Parathyroid adenoma (tissue), 2 donors: ENCODE data around the gene FRMPD1.
"Not testable (repeated sequence)": the region's sequence is repeated elsewhere in the genome, so short reads cannot be mapped to it uniquely, and the experiment has no call there.

Source experiments
- H2AFZ ChIP-seq: fragments of 300-600 bp; sonication (generic); one replicate; pipeline ENCODE4 v1.7.0; 2017; ENCODE audit warnings: antibody characterized with exemption, mild to moderate bottlenecking
- H3K27ac ChIP-seq: fragments of 300-600 bp; sonication (generic); one replicate; pipeline ENCODE4 v1.7.0; 2017
- H3K27me3 ChIP-seq: fragments of 300-600 bp; sonication (generic); one replicate; pipeline ENCODE4 v1.7.0; 2017; ENCODE audit warnings: low read length; ENCODE audit not compliant: control insufficient read depth, insufficient read depth
- H3K36me3 ChIP-seq: fragments of 300-600 bp; sonication (generic); one replicate; pipeline ENCODE4 v1.7.0; 2017; ENCODE audit warnings: low read length; ENCODE audit not compliant: control insufficient read depth, insufficient read depth
- H3K4me1 ChIP-seq: fragments of 300-600 bp; sonication (generic); one replicate; pipeline ENCODE4 v1.7.0; 2017; ENCODE audit warnings: control low read depth
- H3K4me2 ChIP-seq: fragments of 300-600 bp; sonication (generic); one replicate; pipeline ENCODE4 v1.7.0; 2017; ENCODE audit warnings: low read length
- H3K4me3 ChIP-seq: fragments of 300-600 bp; sonication (generic); one replicate; pipeline ENCODE4 v1.7.0; 2017; ENCODE audit warnings: low read depth, low read length
- H3K79me2 ChIP-seq: fragments of 300-600 bp; sonication (generic); one replicate; pipeline ENCODE4 v1.7.0; 2017; ENCODE audit warnings: control low read depth
- H3K9ac ChIP-seq: fragments of 300-600 bp; sonication (generic); one replicate; pipeline ENCODE4 v1.7.0; 2017; ENCODE audit warnings: mild to moderate bottlenecking
- H3K9me3 ChIP-seq: fragments of 300-600 bp; sonication (generic); one replicate; pipeline ENCODE4 v1.7.0; 2017; ENCODE audit warnings: low read length; ENCODE audit not compliant: control insufficient read depth
- TF ChIP-seq, protein P1 (sequence below): fragments of 300-600 bp; sonication (generic); IDR thresholded peaks from one replicate; pipeline ENCODE4 v1.7.0; 2017; ENCODE audit warnings: antibody characterized with exemption, mild to moderate bottlenecking
- donor health status: primary hyperparathyroidism.

The FRMPD1 gene

DNA sequence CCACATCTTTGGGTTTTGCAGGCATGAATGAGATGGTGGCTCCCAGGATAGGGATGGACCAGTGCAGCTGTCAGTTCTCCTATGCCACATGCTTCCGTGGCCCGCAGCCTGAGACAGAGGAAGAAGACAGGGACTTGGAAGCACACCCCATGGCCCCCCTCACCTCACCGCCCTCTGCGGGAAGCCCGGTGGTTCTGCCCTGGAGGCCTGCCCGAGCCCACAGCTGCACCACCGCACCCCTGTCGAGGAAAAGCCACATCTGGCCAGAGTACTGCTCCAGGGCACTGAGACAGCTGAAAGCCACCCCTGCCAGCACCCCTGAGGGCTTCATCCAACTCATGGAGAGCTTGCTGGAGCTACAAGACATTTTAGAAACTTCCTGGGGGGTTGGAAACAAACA, 95.2 kb downstream of the FRMPD1 start:
- Histone ChIP-seq H3K9me3 (no peaks in the 10 kb centered on the region), H3K9ac (no peak overlapping the region), H3K4me1 (no peaks in the 10 kb centered on the region), H3K79me2 (no peaks in the 10 kb centered on the region), H2AFZ (no peak overlapping the region), H3K4me2 (no peak overlapping the region), H3K27me3 (no peaks in the 10 kb centered on the region), H3K36me3 (no peaks in the 10 kb centered on the region), H3K4me3 (no peak overlapping the region), H3K27ac (no peak overlapping the region)
- TF ChIP-seq, protein P1, sequence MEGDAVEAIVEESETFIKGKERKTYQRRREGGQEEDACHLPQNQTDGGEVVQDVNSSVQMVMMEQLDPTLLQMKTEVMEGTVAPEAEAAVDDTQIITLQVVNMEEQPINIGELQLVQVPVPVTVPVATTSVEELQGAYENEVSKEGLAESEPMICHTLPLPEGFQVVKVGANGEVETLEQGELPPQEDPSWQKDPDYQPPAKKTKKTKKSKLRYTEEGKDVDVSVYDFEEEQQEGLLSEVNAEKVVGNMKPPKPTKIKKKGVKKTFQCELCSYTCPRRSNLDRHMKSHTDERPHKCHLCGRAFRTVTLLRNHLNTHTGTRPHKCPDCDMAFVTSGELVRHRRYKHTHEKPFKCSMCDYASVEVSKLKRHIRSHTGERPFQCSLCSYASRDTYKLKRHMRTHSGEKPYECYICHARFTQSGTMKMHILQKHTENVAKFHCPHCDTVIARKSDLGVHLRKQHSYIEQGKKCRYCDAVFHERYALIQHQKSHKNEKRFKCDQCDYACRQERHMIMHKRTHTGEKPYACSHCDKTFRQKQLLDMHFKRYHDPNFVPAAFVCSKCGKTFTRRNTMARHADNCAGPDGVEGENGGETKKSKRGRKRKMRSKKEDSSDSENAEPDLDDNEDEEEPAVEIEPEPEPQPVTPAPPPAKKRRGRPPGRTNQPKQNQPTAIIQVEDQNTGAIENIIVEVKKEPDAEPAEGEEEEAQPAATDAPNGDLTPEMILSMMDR: no peak

DNA sequence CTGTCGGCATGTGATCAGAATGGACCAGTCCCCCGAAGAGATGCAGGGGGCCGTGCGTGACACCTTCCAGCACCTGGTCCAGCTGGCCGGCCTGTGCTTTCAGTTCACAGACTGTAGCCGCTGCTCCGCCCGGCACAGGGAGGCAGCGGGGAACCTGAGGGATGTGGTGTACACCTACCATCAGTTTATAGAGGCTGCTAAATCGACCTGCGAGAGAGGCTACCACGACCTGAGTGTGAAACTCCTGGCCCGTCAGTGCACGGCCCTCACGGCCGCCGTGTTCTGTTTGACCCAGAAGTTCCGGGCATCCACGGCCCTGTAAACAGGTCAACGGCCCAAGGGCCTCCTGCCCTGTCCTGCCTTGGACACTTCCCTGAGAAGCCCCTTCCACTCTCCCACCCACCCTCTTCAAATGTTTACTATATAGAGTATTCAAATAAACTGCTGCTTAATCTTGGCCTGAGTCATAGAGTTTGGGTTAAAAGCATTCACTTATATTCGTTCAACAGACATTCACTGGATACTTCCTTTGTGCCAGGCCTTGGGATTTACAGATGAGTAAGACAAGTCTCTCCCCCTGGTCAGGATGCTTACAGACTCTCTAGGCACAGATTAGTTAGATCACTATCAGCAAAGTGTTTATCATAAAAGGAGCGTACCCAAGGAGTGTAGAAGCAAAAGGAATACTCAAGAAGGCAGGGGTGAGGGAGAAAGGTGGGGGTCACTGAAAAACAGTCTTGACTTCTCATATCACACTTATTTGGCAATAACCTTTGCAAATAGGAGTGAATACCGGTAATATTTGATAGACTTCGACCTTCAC, 95.9 kb downstream of the FRMPD1 start:
- Histone ChIP-seq H3K27me3 (no peaks in the 10 kb centered on the region), H3K4me2 (no peak overlapping the region), H3K9ac (no peak overlapping the region), H3K4me3 (no peak overlapping the region), H3K4me1 (no peaks in the 10 kb centered on the region), H3K9me3 (no peaks in the 10 kb centered on the region), H3K36me3 (no peaks in the 10 kb centered on the region), H3K27ac (no peak overlapping the region), H3K79me2 (no peaks in the 10 kb centered on the region), H2AFZ (peak overlapping the region; percentile 5)
- TF ChIP-seq, protein P1: no peak

DNA sequence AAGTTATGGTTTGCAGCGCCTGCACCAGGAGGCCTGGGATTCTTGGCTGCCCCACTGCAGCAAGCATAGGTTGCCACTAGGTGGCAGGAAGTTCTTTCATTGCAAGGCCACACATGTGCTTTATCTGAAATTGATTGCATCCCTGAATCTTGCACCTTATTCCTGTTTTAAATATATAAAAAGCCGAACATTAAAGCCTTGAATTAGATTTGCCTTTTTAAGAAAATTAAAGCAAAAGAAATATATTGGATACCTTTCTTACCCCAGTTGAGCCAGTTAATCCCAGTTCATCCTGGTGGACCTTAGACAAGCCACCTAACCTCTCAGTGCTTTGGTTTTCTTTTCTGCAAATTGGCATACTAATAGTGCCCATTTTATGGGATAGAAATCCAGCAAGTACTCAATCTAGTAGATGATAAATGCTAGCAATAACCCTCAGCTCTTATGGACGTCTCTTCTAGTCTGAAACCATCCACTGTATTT, 96.6 kb downstream of the FRMPD1 start:
- peak overlapping the region; percentile 5 for H2AFZ ChIP-seq
- H3K36me3 ChIP-seq: no peaks in the 10 kb centered on the region
- H3K4me2 ChIP-seq: no peak overlapping the region
- H3K9ac ChIP-seq: no peak overlapping the region
- H3K4me3 ChIP-seq: no peak overlapping the region
- H3K9me3 ChIP-seq: no peaks in the 10 kb centered on the region
- H3K4me1 ChIP-seq: no peaks in the 10 kb centered on the region
- TF ChIP-seq, protein P1: peak; percentile 72
- H3K27ac ChIP-seq: no peak overlapping the region
- no peaks in the 10 kb centered on the region for H3K79me2 ChIP-seq
- H3K27me3 ChIP-seq: no peaks in the 10 kb centered on the region

DNA sequence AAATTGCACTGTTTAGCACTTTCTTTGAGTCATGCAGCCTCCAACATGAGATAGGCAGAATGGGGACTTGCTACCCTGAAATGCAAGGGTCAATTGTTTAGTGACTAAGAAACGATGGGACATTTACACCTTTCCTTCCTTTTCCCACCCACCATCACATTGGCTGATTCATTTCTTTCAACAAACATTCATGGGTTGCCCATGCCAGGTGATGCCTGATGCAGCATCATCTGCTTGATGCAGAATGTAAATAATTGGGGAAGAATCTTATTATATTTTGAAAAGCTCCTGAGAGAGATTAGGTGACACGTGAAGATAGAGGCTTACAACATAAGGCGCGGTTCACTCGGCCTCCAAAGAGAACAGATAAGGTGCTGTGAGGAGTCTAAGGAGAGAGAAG, 98.4 kb downstream of the FRMPD1 start:
- Histone ChIP-seq H3K9me3 (no peaks in the 10 kb centered on the region), H3K27me3 (no peaks in the 10 kb centered on the region), H3K9ac (no peak overlapping the region), H3K36me3 (no peaks in the 10 kb centered on the region), H3K4me3 (no peak overlapping the region), H3K4me1 (no peaks in the 10 kb centered on the region), H3K27ac (no peak overlapping the region), H3K4me2 (no peak overlapping the region), H2AFZ (no peak overlapping the region), H3K79me2 (peaks cover 3% of the 10 kb centered on the region)
- TF ChIP-seq, protein P1: no peak

DNA sequence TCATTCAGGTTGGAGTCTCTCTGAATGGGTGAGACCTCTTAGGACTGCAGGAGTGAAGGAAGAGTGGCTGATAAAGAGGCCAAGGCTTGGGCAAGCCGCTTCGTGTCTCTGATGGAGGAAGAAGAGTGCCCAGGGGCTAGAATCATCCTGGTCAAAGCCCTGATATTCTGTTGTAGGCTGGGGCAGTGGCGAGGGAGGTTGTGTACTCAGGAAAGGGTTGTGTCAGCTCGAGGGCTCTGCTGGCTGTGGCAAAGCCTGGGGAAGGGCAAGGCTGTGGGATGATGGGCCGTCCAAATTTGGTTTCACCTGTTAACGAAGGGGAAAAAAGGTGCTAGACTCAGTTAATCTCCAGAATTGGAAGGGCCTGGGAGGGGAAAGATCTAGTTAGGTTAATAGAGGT, 100.4 kb downstream of the FRMPD1 start:
- Histone ChIP-seq H3K4me3 (no peak overlapping the region), H2AFZ (no peak overlapping the region), H3K36me3 (no peaks in the 10 kb centered on the region), H3K9me3 (no peaks in the 10 kb centered on the region), H3K9ac (no peak overlapping the region), H3K4me2 (no peak overlapping the region), H3K79me2 (peaks cover 3% of the 10 kb centered on the region), H3K4me1 (no peaks in the 10 kb centered on the region), H3K27ac (no peak overlapping the region), H3K27me3 (no peaks in the 10 kb centered on the region)
- TF ChIP-seq, protein P1: no peak

DNA sequence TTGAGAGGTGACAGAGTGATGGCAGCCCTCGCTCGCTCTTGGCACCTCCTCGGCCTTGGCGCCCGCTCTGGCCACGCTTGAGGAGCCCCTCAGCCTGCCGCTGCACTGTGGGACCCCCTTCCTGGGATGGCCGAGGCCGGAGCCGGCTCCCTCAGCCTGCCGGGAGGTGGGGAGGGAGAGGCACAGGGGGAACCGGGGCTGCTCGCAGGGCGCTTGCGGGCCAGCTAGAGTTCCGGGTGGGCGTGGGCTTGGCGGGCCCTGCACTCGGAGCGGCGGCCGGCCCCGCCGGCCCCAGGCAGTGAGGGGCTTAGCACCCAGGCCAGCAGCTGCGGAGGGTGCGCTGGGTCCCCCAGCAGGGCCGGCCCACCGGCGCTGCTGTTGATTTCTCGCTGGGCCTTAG, 101.0 kb downstream of the FRMPD1 start:
- not testable (repeated sequence) for H2AFZ ChIP-seq, H3K27ac ChIP-seq, H3K36me3 ChIP-seq, H3K79me2 ChIP-seq, H3K9ac ChIP-seq, H3K27me3 ChIP-seq, H3K4me3 ChIP-seq, H3K9me3 ChIP-seq, H3K4me2 ChIP-seq, H3K4me1 ChIP-seq

DNA sequence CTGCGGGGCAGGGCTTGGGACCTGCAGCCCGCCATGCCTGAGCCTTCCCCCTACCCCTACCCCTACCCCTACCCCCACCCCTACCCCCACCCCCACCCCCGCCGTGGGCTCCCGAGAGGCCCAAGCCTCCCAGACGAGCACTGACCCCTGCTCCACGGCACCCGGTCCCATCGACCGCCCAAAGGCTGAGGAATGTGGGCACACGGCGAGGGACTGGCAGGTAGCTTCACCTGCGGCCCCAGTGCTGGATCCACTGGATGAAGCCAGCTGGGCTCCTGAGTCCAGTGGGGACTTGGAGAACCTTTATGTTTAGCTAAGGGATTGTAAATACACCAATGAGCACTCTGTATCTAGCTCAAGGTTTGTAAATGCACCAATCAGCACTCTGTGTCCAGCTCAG, 101.4 kb downstream of the FRMPD1 start:
- H3K4me1 ChIP-seq, H3K36me3 ChIP-seq, H3K79me2 ChIP-seq: not testable (repeated sequence)

More for the DNA sequence above, 101.4 kb downstream of the FRMPD1 start:
- not testable (repeated sequence) for H3K27ac ChIP-seq, H3K9me3 ChIP-seq, H3K9ac ChIP-seq, H3K4me2 ChIP-seq, H2AFZ ChIP-seq, H3K27me3 ChIP-seq, H3K4me3 ChIP-seq
